HK-2 (cell line): ENCODE results near the gene THAP9.

Experiments used
- DNase-seq: peaks from one replicate; pipeline ENCODE4 v3.0.0-alpha.2; 2018; ENCODE audit not compliant: unreplicated experiment

Gene THAP9

DNA sequence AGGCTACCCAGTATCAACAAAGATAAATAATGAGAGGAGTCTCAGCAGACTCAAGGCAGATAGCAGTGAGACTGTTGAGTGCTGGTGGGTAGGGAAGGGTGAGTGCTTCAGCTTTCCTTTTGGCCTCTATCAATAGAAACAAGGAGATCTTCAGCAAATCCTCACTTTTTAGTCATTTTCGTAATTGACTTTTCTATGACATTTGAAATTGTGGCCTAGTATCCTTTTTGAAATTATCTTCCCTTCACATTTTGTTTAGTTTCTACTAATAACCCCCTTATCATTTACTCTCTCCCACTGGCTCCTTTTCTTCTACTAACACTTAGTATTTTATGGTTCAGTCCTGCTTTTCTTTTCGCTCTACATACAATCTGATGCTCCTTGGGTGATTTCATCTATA, 65.2 kb downstream of the THAP9 start:
- no peak for DNase-seq

DNA sequence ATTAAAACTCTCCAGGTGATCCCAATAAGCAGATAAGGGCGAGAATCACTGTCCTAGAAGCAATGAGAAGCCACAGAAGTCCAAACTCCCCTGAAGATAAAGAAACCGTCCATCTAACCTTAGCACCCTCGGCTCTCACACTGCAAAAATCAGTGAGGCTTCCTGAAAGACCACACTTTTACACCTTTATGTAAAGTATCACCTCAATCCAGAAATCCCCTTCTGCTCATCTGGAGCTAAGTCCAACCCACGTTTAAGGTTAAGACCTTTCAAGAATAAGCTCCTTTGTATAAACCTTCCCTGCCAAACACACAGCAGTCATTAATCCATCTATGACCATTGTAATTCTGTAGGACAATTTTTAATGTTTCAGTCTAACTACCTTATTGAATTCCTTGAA, 68.4 kb downstream of the THAP9 start:
- DNase-seq: no peak

DNA sequence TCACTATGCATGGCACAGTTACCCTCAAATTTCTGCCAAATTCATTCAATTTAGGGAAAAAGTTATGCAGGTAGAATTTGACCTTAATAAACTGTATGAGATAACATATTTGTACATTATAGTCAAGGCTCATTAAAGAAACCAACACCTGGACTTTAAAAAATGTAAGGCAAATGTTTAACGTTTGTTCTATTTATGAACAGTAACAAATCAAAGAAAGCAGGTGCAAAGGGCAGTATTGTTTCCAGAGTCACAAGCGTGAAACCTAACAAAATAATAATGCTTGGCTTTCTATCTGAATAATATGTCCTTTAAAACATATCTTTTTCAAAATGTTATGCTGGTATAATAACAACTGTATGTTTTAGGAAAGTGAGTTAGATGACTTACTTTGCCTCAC, 68.9 kb downstream of the THAP9 start:
- no peak for DNase-seq
